Dermis microvascular lymphatic vessel endothelial cell (primary cell): Measurements from ENCODE around the gene HOXC12. TPM values are rescaled to one million over a fixed set of nuclear protein-coding genes. Genes with fewer than 3 reads are reported as not detected.

Source experiments
- DNase-seq, 2 donors: peaks; one replicate each; pipeline versions ENCODE4 v3.0.0 to v3.0.0-alpha.2; 2010; ENCODE audit warnings: low read depth in 2 of 2
- total RNA-seq: library from RNA; depleted of rRNA; stranded (reverse); fragments of >200 nt; gene quantifications from 2 replicates; pipeline ENCODE4 v1.2.1, GENCODE V29; 2014

Gene HOXC12
- not detected in 2 replicates for total RNA-seq

- DNase-seq: no peak
These were observed at the start of gene HOXC12 for GRCh38 chr12:53954694-53955035. HOXC12 (plus strand) TSS chr12:53954903; CDS start chr12:53954930, 27 bp downstream.

GRCh38 chr12:53907103-53907502 is 47.6 kb upstream of the HOXC12 start:
- DNase-seq: no peak

- DNase-seq: no peak
These were observed 37.7 kb upstream of the HOXC12 start for GRCh38 chr12:53916788-53917655.

GRCh38 chr12:53924521-53925405 is 29.9 kb upstream of the HOXC12 start:
- no peak for DNase-seq

GRCh38 chr12:53927220-53928029 is 27.3 kb upstream of the HOXC12 start:
- no peak for DNase-seq

GRCh38 chr12:53928054-53928835 is 26.5 kb upstream of the HOXC12 start:
- DNase-seq: no peak

GRCh38 chr12:53929527-53929926 is 25.2 kb upstream of the HOXC12 start:
- DNase-seq: no peak

GRCh38 chr12:53930591-53931255 is 24.0 kb upstream of the HOXC12 start:
- no peak for DNase-seq

GRCh38 chr12:53931844-53932581 is 22.7 kb upstream of the HOXC12 start:
- DNase-seq: no peak

- no peak for DNase-seq
These were observed 21.8 kb upstream of the HOXC12 start for GRCh38 chr12:53932915-53933314.

- no peak for DNase-seq
These were observed 19.0 kb upstream of the HOXC12 start for GRCh38 chr12:53935383-53936341.

- no peak for DNase-seq
These were observed 17.6 kb upstream of the HOXC12 start for GRCh38 chr12:53937099-53937498.

- no peak for DNase-seq
These were observed 16.9 kb upstream of the HOXC12 start for GRCh38 chr12:53937596-53938325.

GRCh38 chr12:53938326-53939140 is 16.2 kb upstream of the HOXC12 start, which contains the start of gene HOXC13:
HOXC13 (plus strand) TSS chr12:53938831; CDS start chr12:53938907, 76 bp downstream.
- no peak for DNase-seq

- no peak for DNase-seq
These were observed 15.3 kb upstream of the HOXC12 start for GRCh38 chr12:53939141-53940108.
